GM18951 (cell line): ENCODE results near the gene NAALADL1.
"Not testable (repeated sequence)": the region's sequence is repeated elsewhere in the genome, so short reads cannot be mapped to it uniquely, and the experiment has no call there.

ENCODE experiments used
- POLR2A ChIP-seq: IDR thresholded peaks from 4 replicates; pipeline ENCODE4 v1.6.1; 2011; ENCODE audit warnings: mild to moderate bottlenecking; ENCODE audit not compliant: insufficient read length, insufficient read depth; ENCODE audit errors: extremely low read depth
- in situ Hi-C: fragments of 300-500 bp; cut with MboI; formaldehyde crosslinking; loops from one replicate; pipeline ENCODE4 v1.12.0; 2022; ENCODE audit warnings: low sequenced_read_pairs, mixed read lengths, inconsistent platforms; ENCODE audit not compliant: unreplicated experiment

NAALADL1 gene

DNA sequence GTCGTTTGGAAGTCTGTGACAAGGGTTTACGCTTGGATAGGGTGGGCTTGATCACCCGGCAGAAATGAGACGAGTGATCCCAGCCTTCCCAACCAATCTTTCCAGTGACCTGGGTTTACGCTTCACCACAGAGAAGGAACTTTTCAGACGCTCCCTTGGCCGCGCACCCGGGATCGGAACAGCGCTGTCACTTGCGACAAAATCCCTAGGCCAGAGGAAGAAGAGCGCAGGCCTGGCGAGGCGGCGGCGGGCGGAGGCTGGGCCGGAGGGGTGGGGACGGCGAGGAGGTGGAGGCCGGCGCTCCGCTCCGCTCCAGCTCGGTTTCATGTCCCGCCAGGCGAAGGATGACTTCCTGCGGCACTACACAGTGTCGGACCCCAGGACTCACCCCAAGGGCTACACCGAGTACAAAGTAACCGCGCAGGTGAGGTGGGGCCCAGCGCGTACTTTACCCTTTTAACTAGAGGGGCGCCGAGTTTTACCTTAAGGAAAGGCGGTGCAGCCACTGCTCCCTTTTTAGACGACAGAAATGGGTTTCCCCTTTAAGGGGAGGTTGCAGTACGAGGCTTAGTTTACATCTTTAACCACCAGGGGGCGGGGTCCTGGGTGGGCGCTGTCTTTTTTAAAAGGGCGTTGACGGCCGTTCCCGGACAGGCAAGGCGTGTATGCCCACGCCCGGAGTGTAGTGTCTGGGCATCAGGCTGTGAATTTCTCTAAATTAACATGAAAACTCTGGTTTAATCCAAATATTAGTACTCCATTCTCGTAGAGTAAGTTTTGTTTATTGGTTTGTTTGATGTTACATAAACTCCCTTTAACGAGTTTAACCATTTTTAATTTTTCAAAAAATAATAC is 30.9 kb downstream of the NAALADL1 start, which contains the start of gene SNX15:
Gene SNX15, plus strand, starts transcription at position 227 of the 855 bp plus-strand sequence. Its CDS starts 99 bp downstream, at position 326.
- TF ChIP-seq POLR2A, result peak; percentile 72
- in situ Hi-C loops, result no loop called here

DNA sequence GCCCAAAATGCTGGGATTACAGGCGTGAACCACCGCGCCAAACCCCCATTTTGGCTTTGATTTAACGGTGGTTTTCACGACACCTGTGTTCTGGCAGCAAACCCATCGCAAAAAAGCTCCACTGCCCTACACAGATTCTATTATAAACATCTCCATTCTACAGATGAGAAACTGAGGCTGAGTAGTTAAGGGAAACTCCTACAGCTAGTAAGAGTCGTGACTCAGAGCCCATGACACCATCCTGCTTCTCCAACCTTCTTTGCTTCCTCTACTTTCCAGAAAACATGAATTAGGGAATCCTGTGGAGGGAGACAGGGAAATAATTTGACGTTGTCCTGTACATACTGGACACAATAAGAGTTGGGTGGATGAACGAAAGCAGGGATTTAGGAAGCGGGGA is 31.5 kb downstream of the NAALADL1 start:
- no peak for TF ChIP-seq POLR2A
- in situ Hi-C loops, result no loop called here

DNA sequence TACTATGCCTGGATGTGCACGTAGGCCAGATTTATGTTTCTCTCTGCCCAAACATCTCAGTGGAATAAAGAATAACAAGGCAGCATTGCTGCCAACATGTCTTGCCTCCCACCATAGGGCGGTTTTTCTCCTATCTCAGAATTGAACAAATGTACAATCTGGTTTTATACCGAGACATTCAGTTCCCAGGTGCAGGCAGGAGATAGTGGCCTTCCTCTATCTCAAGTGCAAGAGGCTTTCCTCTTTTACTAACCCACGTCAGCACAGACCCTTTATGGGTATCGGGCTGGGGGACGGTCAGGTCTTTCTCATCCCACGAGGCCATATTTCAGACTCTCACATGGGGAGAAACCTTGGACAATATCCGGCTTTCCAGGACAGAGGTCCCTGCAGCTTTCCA is 34.9 kb downstream of the NAALADL1 start:
- in situ Hi-C loops, result not testable (repeated sequence)

DNA sequence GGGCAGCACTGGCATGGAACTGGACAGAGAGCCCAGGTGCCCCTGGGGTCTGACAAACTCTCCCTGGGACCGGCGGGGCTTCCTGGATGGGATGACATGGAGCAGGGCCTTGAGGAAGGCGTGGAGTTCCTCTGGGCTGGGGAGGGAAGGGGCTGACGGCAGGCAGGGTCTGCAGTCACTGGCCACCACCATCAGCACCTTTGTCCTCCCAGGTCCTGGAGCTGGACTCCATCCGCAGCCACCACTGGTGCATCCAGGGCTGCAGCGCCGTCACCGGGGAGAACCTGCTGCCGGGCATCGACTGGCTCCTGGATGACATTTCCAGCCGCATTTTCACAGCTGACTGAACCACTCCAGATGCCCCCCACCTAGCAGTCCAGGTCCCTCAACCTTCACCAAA is 36.8 kb downstream of the NAALADL1 start:
- TF ChIP-seq POLR2A, result no peak
- in situ Hi-C loops, result no loop called here

DNA sequence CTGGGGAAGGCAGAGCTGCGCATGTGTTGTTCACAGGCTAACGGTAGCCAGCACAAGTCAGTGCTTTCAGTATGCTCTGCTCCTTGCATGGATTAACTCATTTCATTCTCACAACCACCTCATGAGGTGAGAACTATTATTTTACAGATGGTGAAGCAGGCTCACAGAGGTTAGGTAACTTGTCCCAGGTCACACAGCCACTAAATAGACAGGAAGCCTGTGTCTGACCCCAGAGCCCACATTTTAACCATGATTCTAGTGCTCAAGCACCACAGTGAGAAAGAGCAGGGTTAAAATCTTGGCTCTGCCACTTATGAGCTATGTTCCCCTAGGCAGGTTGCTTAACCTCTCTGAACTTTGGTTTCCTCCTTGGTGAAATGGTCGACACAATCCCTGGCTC is 37.4 kb downstream of the NAALADL1 start:
- in situ Hi-C loops, result no loop called here
- no peak for TF ChIP-seq POLR2A

DNA sequence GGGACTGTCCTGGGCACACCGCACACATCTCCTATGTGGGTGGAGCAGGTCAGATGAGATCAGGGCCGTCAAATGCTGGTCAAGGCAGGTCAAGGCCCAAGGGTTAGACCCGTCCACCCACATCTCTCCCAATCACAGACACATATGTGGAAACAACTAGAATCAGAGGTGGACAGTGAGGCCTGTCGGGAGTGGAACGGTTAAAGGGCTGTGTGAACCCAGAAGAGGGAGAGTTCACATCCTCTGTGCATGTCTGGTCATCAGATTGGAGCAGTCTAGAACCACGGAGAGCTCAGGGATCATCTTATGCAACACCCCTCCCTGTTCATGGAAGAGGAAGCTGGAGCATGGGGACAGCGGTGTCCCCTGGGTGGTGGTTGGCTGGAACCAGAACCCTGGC is 38.5 kb downstream of the NAALADL1 start:
- in situ Hi-C loops, result no loop called here
- TF ChIP-seq POLR2A, result no peak

DNA sequence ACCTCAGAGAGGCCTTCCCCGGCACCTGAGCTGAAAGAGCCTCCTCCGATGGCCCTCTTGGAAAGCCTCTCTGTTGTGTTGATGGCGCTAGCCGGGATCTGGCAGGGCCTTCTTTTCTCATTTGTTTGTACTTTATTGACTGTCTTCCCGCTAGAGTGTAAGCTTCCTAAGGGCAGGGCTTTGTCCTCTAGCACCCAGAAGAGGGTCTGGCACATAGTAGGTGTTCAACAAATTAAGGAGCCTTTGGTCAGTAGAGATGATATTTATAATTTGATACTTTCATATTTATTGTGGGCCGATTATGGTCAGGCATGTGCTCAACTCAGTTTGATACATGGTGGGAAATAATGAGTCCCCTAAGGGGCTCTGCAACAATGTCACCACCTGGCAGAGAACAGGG is 40.4 kb downstream of the NAALADL1 start:
- in situ Hi-C loops, result no loop called here
- no peak for TF ChIP-seq POLR2A

DNA sequence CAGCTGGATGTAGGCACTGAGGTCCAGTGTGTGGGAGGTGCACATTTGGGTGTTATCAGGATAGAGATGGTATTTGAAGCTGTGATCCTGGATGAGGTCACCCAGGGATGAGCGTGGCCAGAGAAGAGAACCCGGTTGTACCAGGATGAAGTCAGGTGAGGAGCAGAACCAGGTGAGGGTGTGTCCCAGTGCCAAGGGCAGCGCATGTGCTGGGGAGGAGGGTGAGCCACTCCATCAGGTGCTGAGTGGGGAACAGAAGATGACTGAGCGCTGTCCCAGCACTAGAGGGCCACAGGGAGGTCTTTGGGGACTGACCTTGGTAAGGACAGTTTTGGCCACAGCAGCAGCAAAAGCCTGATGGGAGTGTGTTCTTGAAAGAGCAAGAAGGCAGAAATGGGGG is 41.6 kb downstream of the NAALADL1 start:
- in situ Hi-C loops, result no loop called here
- TF ChIP-seq POLR2A, result no peak

DNA sequence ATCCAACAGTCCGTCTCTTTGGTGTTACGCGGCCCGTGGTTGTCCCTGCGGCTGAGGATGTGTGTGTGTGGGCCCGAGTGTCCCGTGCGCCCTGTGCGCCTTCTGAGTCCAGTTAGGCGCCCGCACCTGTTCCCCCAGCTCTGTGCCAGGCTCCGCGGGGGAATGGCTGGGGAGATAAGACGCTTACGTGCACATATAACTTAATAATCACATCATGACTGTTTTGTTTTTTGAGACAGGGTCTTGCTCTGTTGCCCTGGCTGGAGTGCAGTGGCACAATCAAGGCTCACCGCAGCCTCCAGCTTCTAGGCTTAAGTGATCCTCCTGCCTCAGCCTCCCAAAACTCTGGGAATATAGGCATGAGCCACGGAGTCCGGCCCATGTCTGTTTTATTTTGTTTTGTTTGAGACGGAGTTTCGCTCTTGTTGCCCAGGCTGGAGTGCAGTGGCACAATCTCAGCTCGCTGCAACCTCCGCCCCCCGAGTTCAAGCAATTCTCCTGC is 43.6 kb downstream of the NAALADL1 start:
- no peak for TF ChIP-seq POLR2A
- in situ Hi-C loops, result no loop called here

DNA sequence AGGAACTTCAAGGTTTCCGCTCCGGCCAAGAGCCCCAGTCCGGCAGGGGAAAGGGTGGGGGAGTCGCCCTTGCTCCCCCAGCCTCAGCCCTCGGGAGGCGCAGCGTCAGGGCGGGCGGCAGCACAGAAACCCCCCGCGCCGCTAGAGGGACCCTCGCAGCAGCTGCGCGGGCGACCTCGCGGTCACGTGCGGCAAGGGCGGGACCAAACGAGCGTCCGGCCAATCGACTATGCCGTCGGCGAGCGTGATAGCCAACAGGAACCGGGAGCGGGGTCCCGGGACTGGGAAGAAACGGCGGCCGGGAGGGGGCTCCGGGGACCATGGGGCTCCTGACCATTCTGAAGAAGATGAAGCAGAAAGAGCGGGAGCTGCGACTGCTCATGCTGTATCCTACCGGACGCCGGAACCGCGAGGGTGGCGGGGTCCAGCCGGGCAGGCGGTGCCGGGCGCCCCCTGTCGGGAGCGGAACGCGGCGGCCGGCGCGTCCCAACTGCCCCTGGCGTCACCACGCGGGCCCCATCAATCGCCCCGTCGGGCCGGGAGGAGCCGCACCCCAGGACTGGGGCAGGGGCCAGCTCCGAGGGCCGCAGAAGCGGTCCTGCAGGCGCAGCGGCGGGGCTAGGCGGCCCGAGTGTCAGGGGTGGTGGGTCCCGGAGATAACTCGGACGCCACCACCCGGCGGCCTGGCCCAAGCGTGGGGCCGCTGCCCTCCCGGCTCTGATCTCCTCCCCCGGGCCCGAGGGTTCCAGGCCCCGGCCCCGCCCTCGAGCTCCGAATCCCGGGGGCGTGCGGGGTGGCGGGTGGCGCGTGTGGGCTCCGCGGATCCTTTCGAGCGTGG is 44.2 kb downstream of the NAALADL1 start, which contains the start of gene ARL2:
Gene ARL2, plus strand, starts transcription at position 273 of the 838 bp plus-strand sequence. Its CDS starts 48 bp downstream, at position 321.
- peak; percentile 60 for TF ChIP-seq POLR2A
- in situ Hi-C loops, result no loop called here

DNA sequence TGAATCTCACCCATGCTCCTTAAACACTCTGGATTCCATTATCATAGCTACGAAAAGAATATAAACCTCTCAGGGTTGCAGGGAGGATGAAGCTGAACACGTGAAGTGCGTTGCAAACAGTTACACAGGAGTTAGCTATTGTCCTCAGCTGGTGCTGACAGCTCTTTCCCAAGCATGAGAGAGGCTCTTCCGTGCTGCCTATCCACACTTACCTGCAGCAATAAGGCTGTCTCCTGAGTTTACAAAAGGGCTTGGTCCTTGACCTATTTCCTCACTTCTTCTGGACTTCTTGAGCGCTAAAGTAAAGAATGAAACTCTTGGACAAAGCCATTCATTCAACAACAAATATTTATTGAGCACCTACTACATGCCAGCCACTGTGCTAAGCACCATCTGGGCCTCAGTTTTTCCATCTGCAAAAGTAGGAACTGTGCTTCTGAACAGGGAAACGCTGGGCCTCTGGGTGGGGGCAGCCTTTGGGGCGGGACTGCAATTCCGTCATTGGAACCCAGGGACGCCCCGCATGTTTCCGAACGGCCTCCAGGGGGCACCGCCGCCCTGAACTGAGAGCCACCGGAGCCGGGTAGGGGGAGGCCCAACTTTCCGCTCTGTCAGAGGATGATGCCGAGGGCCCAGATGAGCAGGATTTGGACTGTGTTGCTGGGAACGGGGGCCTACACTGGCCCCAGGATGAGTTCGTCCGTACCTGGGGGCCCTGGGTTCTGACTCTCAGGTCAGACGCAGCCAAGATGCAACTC is 45.0 kb downstream of the NAALADL1 start:
- no peak for TF ChIP-seq POLR2A
- in situ Hi-C loops, result no loop called here

DNA sequence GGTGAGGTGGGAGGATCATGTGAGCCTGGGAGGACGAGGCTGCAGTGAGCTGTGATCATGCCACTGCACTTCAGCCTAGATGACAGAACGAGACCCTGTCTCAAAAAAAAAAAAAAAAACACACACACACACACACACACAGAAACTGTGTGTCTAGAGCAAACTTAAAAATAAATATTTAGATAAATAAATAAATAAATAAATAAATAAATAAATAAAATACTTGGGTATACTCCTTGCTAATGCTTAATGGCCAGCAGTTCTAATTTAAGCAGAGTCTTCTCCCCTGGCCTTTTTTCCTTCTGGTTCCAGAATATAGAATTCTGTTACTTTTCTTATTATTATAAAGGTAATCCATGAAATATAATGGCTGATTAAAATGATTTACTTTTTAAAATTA is 49.5 kb downstream of the NAALADL1 start:
- TF ChIP-seq POLR2A, result no peak
- in situ Hi-C loops, result no loop called here

DNA sequence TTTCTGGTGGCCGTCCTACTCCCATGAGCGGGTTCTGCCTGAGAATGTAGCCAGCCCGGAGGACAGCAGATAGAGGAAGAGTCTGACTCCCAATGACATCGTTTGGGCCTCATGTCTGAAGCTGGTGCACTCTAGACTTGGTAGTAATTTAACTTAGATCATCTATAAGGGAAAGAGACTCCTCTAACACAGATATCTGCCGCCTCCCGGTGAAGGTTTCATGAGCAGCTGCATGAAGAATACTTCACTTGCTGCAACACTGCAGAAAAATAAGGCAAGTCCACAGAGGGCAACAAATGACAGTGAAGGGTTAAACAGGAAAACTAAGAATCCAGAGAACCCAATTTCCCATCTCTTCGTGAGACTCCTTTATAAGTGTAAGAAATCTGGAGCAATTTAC is 50.3 kb downstream of the NAALADL1 start:
- in situ Hi-C loops, result no loop called here

DNA sequence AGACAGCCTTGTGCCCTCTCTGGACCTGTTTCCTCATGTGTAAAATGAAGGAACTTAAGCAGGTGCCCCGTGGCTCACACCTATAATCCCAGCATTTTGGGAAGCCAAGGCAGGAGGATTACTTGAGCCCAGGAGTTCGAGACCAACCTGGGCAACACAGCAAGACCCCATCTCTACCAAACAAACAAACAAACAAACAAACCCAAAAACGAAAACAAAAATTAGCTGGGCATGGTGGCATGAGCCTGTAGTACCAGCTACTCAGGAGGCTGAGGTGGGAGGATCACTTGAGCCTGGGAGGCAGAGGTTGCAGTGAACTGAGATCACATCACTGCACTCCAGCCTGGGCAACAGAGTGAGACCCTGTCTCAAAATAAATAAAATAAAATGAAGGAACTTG is 54.4 kb downstream of the NAALADL1 start:
- in situ Hi-C loops, result not testable (repeated sequence)

More for the DNA sequence above, 50.3 kb downstream of the NAALADL1 start:
- TF ChIP-seq POLR2A, result no peak
